ENCODE data around the gene SMOC2. TPM values are rescaled to one million over a fixed set of nuclear protein-coding genes. Genes with fewer than 3 reads are reported as not detected.

SMOC2 gene
- polyA plus RNA-seq, 1 of the 3 experiments (the other 2 are of a cell fraction), result not detected

DNA sequence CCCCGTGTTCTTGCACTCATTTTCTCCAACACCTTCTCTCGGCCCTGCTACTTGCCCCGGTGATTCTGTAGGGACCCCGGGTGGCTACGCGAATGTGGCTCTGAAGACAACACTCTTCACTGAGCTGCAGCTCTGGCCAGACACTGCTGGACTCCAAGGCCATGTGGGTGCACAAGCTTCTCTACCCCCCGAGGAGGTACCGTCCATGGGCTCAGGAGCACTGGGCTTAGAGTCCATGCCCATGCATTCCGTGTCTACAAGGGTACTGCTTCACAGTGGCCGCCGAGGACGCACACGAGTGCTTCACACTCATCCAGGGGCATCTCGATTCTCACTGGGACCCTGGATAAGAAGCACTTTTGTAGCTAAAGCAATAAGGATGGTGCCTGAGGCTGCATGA is 59.5 kb downstream of the SMOC2 start:
- no peak for DNase-seq
- Histone ChIP-seq H3K36me3 (replicated peaks in 1 of 2; ENCODE audit: control insufficient read depth in 1 of 2, insufficient read depth in 2 of 2, low read length in 1 of 2) (no peaks in the 10 kb centered on the region), H4K20me1 (ENCODE audit: insufficient read depth) (no peaks in the 10 kb centered on the region), H3K9me2 (no peaks in the 10 kb centered on the region), H3K4me2 (no peak overlapping the region), H3F3A (replicated peaks; ENCODE audit: insufficient read depth) (no peaks in the 10 kb centered on the region), H3K79me2 (ENCODE audit: insufficient read depth) (no peaks in the 10 kb centered on the region), H3K9ac (no peak overlapping the region), H3K4me1 (ENCODE audit: control insufficient read depth in 1 of 2, insufficient read depth in 2 of 2, low read depth in 1 of 2, low read length in 1 of 2) (no peaks in the 10 kb centered on the region; a peak in 1 of 4 replicates), H3K27me3 (ENCODE audit: insufficient read depth) (no peaks in the 10 kb centered on the region), H3K27ac (ENCODE audit: low read depth in 2 of 2, low read length in 1 of 2) (no peak overlapping the region), H2AFZ (ENCODE audit: low read depth) (no peak overlapping the region), H3K4me3 (ENCODE audit: low read depth in 2 of 2, low read length in 1 of 2) (no peak overlapping the region), H3K9me3 (no peaks in the 10 kb centered on the region)
- ChIA-PET POLR2A (no interaction called here), CTCF (no interaction called here)
- no peak for TF ChIP-seq SMC3 (IDR thresholded peaks at IDR 0.05; ENCODE audit: low read depth, low read length)
- no peak for TF ChIP-seq RAD21 (IDR thresholded peaks at IDR 0.05; ENCODE audit: low read length)
- no peak for TF ChIP-seq MEF2A (IDR thresholded peaks at IDR 0.05; ENCODE audit: borderline replicate concordance, low read depth)
- no peak for TF ChIP-seq NFIC (IDR thresholded peaks at IDR 0.05; ENCODE audit: borderline replicate concordance)
- TF ChIP-seq GABPA (IDR thresholded peaks at IDR 0.05; ENCODE audit: low read depth), result no peak
- TF ChIP-seq RFX5 (IDR thresholded peaks at IDR 0.05; ENCODE audit: low read length), result no peak
- TF ChIP-seq, protein P1, sequence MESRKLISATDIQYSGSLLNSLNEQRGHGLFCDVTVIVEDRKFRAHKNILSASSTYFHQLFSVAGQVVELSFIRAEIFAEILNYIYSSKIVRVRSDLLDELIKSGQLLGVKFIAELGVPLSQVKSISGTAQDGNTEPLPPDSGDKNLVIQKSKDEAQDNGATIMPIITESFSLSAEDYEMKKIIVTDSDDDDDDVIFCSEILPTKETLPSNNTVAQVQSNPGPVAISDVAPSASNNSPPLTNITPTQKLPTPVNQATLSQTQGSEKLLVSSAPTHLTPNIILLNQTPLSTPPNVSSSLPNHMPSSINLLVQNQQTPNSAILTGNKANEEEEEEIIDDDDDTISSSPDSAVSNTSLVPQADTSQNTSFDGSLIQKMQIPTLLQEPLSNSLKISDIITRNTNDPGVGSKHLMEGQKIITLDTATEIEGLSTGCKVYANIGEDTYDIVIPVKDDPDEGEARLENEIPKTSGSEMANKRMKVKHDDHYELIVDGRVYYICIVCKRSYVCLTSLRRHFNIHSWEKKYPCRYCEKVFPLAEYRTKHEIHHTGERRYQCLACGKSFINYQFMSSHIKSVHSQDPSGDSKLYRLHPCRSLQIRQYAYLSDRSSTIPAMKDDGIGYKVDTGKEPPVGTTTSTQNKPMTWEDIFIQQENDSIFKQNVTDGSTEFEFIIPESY (IDR thresholded peaks at IDR 0.05; ENCODE audit: borderline replicate concordance, low read depth), result no peak
- TF ChIP-seq, protein P2, sequence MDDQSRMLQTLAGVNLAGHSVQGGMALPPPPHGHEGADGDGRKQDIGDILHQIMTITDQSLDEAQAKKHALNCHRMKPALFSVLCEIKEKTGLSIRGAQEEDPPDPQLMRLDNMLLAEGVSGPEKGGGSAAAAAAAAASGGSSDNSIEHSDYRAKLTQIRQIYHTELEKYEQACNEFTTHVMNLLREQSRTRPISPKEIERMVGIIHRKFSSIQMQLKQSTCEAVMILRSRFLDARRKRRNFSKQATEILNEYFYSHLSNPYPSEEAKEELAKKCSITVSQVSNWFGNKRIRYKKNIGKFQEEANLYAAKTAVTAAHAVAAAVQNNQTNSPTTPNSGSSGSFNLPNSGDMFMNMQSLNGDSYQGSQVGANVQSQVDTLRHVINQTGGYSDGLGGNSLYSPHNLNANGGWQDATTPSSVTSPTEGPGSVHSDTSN (IDR thresholded peaks at IDR 0.05), result no peak
- no peak for TF ChIP-seq ELF1 (IDR thresholded peaks at IDR 0.05)
- TF ChIP-seq POLR2AphosphoS5 (IDR thresholded peaks at IDR 0.05; ENCODE audit: low read depth, low read length), result no peak
- TF ChIP-seq, protein P3, sequence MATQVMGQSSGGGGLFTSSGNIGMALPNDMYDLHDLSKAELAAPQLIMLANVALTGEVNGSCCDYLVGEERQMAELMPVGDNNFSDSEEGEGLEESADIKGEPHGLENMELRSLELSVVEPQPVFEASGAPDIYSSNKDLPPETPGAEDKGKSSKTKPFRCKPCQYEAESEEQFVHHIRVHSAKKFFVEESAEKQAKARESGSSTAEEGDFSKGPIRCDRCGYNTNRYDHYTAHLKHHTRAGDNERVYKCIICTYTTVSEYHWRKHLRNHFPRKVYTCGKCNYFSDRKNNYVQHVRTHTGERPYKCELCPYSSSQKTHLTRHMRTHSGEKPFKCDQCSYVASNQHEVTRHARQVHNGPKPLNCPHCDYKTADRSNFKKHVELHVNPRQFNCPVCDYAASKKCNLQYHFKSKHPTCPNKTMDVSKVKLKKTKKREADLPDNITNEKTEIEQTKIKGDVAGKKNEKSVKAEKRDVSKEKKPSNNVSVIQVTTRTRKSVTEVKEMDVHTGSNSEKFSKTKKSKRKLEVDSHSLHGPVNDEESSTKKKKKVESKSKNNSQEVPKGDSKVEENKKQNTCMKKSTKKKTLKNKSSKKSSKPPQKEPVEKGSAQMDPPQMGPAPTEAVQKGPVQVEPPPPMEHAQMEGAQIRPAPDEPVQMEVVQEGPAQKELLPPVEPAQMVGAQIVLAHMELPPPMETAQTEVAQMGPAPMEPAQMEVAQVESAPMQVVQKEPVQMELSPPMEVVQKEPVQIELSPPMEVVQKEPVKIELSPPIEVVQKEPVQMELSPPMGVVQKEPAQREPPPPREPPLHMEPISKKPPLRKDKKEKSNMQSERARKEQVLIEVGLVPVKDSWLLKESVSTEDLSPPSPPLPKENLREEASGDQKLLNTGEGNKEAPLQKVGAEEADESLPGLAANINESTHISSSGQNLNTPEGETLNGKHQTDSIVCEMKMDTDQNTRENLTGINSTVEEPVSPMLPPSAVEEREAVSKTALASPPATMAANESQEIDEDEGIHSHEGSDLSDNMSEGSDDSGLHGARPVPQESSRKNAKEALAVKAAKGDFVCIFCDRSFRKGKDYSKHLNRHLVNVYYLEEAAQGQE (IDR thresholded peaks at IDR 0.05; ENCODE audit: low read depth, low read length), result no peak
- TF ChIP-seq JUND (IDR thresholded peaks at IDR 0.05), result no peak
- TF ChIP-seq NRF1 (IDR thresholded peaks at IDR 0.05; ENCODE audit: low read depth, low read length), result no peak
- no peak for TF ChIP-seq YY1 (IDR thresholded peaks at IDR 0.05; ENCODE audit: low read depth)
- TF ChIP-seq FOXM1 (IDR thresholded peaks at IDR 0.05; ENCODE audit: low read depth), result no peak
- TF ChIP-seq, protein P4, sequence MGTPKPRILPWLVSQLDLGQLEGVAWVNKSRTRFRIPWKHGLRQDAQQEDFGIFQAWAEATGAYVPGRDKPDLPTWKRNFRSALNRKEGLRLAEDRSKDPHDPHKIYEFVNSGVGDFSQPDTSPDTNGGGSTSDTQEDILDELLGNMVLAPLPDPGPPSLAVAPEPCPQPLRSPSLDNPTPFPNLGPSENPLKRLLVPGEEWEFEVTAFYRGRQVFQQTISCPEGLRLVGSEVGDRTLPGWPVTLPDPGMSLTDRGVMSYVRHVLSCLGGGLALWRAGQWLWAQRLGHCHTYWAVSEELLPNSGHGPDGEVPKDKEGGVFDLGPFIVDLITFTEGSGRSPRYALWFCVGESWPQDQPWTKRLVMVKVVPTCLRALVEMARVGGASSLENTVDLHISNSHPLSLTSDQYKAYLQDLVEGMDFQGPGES (IDR thresholded peaks at IDR 0.05; ENCODE audit: low read depth, low read length), result no peak
- WGBS (ENCODE audit: low lambda C conversion rate), result 74% methylated on average over 7 of the region's 14 CpGs
